Effector memory CD8-positive, alpha-beta T cell (primary cell): ENCODE measurements around the gene OPRD1.

Experiments
- ATAC-seq: fragments of 150-1000 bp; cut with Tn5 transposase; replicated peaks from 2 replicates; pipeline ENCODE4 v1.10.0; 2021; ENCODE audit warnings: mild to moderate bottlenecking, moderate library complexity
- DNase-seq, 3 experiments: peaks; one replicate each; pipeline ENCODE4 v3.0.0; 2021
- H3K27ac Mint-ChIP-seq, 2 donors: one replicate each; pipeline ENCODE4 v1.8.0; 2022; ENCODE audit warnings: mild to moderate bottlenecking in 2 of 2, mixed read lengths in 2 of 2, moderate library complexity in 2 of 2
- H3K27me3 Mint-ChIP-seq, 2 donors: one replicate each; pipeline ENCODE4 v1.8.0; 2022; ENCODE audit warnings: mixed read lengths in 2 of 2
- H3K36me3 Mint-ChIP-seq: one replicate; pipeline ENCODE4 v1.8.0; 2022; ENCODE audit warnings: mild to moderate bottlenecking, moderate library complexity, mixed read lengths; ENCODE audit not compliant: insufficient read depth
- H3K4me1 Mint-ChIP-seq, 2 donors: one replicate each; pipeline ENCODE4 v1.8.0; 2022; ENCODE audit warnings: low read depth in 2 of 2, mixed read lengths in 2 of 2
- H3K4me3 Mint-ChIP-seq, 2 donors: one replicate each; pipeline ENCODE4 v1.8.0; 2022; ENCODE audit warnings: mild to moderate bottlenecking in 2 of 2, mixed read lengths in 2 of 2, moderate library complexity in 2 of 2
- H3K9me3 Mint-ChIP-seq, 2 donors: one replicate each; pipeline ENCODE4 v1.8.0; 2022; ENCODE audit warnings: mixed read lengths in 2 of 2

The OPRD1 gene

GRCh38 chr1:28886731-28887418 lies 74.9 kb downstream of the OPRD1 start:
- Mint-ChIP-seq H3K36me3 (peaks cover 27% of the 10 kb centered on the region), H3K4me3 (peak overlapping the region; percentile 85 to 93), H3K9me3 (no peaks in the 10 kb centered on the region), H3K27me3 (no peaks in the 10 kb centered on the region), H3K27ac (peak overlapping the region; percentile 80 to 93), H3K4me1 (peaks cover 50 to 52% of the 10 kb centered on the region in 2 donors)
- DNase-seq (peak; percentile 88 to 89 (median 88)), ATAC-seq (peak; percentile 68)

GRCh38 chr1:28887419-28887834 lies 75.5 kb downstream of the OPRD1 start:
- DNase-seq (peak; percentile 62 to 66 (median 65)), ATAC-seq (peak; percentile 50)
- Mint-ChIP-seq H3K4me1 (peaks cover 46 to 48% of the 10 kb centered on the region in 2 donors), H3K4me3 (peak overlapping the region; percentile 86 to 93), H3K27me3 (no peaks in the 10 kb centered on the region), H3K27ac (peak overlapping the region; percentile 94 to 95), H3K36me3 (peaks cover 28% of the 10 kb centered on the region), H3K9me3 (no peaks in the 10 kb centered on the region)

GRCh38 chr1:28887835-28888682 lies 76.1 kb downstream of the OPRD1 start:
- Mint-ChIP-seq H3K27ac (peak overlapping the region; percentile 94 to 95), H3K9me3 (no peaks in the 10 kb centered on the region), H3K36me3 (peaks cover 31% of the 10 kb centered on the region), H3K4me1 (peaks cover 46 to 48% of the 10 kb centered on the region in 2 donors), H3K27me3 (no peaks in the 10 kb centered on the region), H3K4me3 (peak overlapping the region; percentile 86 to 93)
- DNase-seq (no peak), ATAC-seq (no peak)

GRCh38 chr1:28888915-28889314 lies 76.9 kb downstream of the OPRD1 start:
- H3K27me3 Mint-ChIP-seq: no peaks in the 10 kb centered on the region
- peak overlapping the region; percentile 94 to 95 for H3K27ac Mint-ChIP-seq
- H3K36me3 Mint-ChIP-seq: peaks cover 30% of the 10 kb centered on the region
- H3K4me1 Mint-ChIP-seq: peaks cover 46 to 55% of the 10 kb centered on the region in 2 donors
- H3K9me3 Mint-ChIP-seq: no peaks in the 10 kb centered on the region
- H3K4me3 Mint-ChIP-seq: peak overlapping the region; percentile 86 to 93
- DNase-seq: no peak
- ATAC-seq: no peak

GRCh38 chr1:28889357-28889756 lies 77.4 kb downstream of the OPRD1 start:
- H3K4me3 Mint-ChIP-seq: peak overlapping the region in 1 of 2 donors; percentile 86
- no peak for DNase-seq

GRCh38 chr1:28890435-28890834 lies 78.5 kb downstream of the OPRD1 start:
- Mint-ChIP-seq H3K27me3 (no peaks in the 10 kb centered on the region), H3K27ac (peak overlapping the region in 1 of 2 donors; percentile 81), H3K4me1 (peaks cover 40 to 48% of the 10 kb centered on the region in 2 donors), H3K36me3 (peaks cover 25% of the 10 kb centered on the region), H3K9me3 (no peaks in the 10 kb centered on the region), H3K4me3 (no peak overlapping the region)
- DNase-seq: no peak
- no peak for ATAC-seq

More at GRCh38 chr1:28889357-28889756, 77.4 kb downstream of the OPRD1 start:
- peaks cover 48 to 56% of the 10 kb centered on the region in 2 donors for H3K4me1 Mint-ChIP-seq
- H3K9me3 Mint-ChIP-seq: no peaks in the 10 kb centered on the region
- no peak for ATAC-seq
- peak overlapping the region; percentile 81 to 95 for H3K27ac Mint-ChIP-seq
- H3K36me3 Mint-ChIP-seq: peaks cover 26% of the 10 kb centered on the region
- H3K27me3 Mint-ChIP-seq: no peaks in the 10 kb centered on the region

GRCh38 chr1:28890836-28891235 lies 78.9 kb downstream of the OPRD1 start:
- no peak for DNase-seq
- Mint-ChIP-seq H3K27me3 (no peaks in the 10 kb centered on the region), H3K36me3 (peaks cover 25% of the 10 kb centered on the region), H3K27ac (no peak overlapping the region), H3K4me3 (no peak overlapping the region), H3K9me3 (no peaks in the 10 kb centered on the region), H3K4me1 (peaks cover 36 to 44% of the 10 kb centered on the region in 2 donors)
- ATAC-seq: no peak

- no peaks in the 10 kb centered on the region for H3K27me3 Mint-ChIP-seq
- H3K36me3 Mint-ChIP-seq: peaks cover 22% of the 10 kb centered on the region
- H3K27ac Mint-ChIP-seq: peak overlapping the region in 1 of 2 donors; percentile 75
- ATAC-seq (no peak), DNase-seq (no peak)
- no peaks in the 10 kb centered on the region for H3K9me3 Mint-ChIP-seq
- H3K4me1 Mint-ChIP-seq: peaks cover 33 to 41% of the 10 kb centered on the region in 2 donors
- H3K4me3 Mint-ChIP-seq: no peak overlapping the region
These were observed 79.3 kb downstream of the OPRD1 start for GRCh38 chr1:28891256-28891655.

- no peak overlapping the region for H3K4me3 Mint-ChIP-seq
- peaks cover 14% of the 10 kb centered on the region for H3K36me3 Mint-ChIP-seq
- H3K4me1 Mint-ChIP-seq: peaks cover 40 to 47% of the 10 kb centered on the region in 2 donors
- ATAC-seq (peak; percentile 58), DNase-seq (peak in 2 of 3 experiments; percentile 15 to 24)
- H3K27me3 Mint-ChIP-seq: no peaks in the 10 kb centered on the region
- H3K27ac Mint-ChIP-seq: peak overlapping the region; percentile 28 to 38
- H3K9me3 Mint-ChIP-seq: no peaks in the 10 kb centered on the region
These were observed 81.6 kb downstream of the OPRD1 start for GRCh38 chr1:28893403-28894102.

- Mint-ChIP-seq H3K27me3 (no peaks in the 10 kb centered on the region), H3K27ac (peak overlapping the region in 1 of 2 donors; percentile 92), H3K4me3 (no peak overlapping the region), H3K36me3 (peaks cover 14% of the 10 kb centered on the region), H3K4me1 (peaks cover 36 to 47% of the 10 kb centered on the region in 2 donors), H3K9me3 (no peaks in the 10 kb centered on the region)
- DNase-seq (no peak), ATAC-seq (no peak)
These were observed 82.8 kb downstream of the OPRD1 start for GRCh38 chr1:28894785-28895184.

- Mint-ChIP-seq H3K4me3 (no peak overlapping the region), H3K27ac (peak overlapping the region; percentile 33 to 92), H3K27me3 (no peaks in the 10 kb centered on the region), H3K36me3 (peaks cover 14% of the 10 kb centered on the region), H3K9me3 (no peaks in the 10 kb centered on the region), H3K4me1 (peaks cover 37 to 49% of the 10 kb centered on the region in 2 donors)
- ATAC-seq (no peak), DNase-seq (no peak)
These were observed 84.1 kb downstream of the OPRD1 start for GRCh38 chr1:28895896-28896608.

- no peak for ATAC-seq
- peaks cover 35 to 50% of the 10 kb centered on the region in 2 donors for H3K4me1 Mint-ChIP-seq
- H3K36me3 Mint-ChIP-seq: peaks cover 14% of the 10 kb centered on the region
- H3K9me3 Mint-ChIP-seq: no peaks in the 10 kb centered on the region
- H3K27ac Mint-ChIP-seq: peak overlapping the region; percentile 33 to 92
- no peak for DNase-seq
- no peaks in the 10 kb centered on the region for H3K27me3 Mint-ChIP-seq
- no peak overlapping the region for H3K4me3 Mint-ChIP-seq
These were observed 84.6 kb downstream of the OPRD1 start for GRCh38 chr1:28896609-28896986.

- H3K4me1 Mint-ChIP-seq: peaks cover 37 to 57% of the 10 kb centered on the region in 2 donors
- peak overlapping the region; percentile 33 to 92 for H3K27ac Mint-ChIP-seq
- H3K27me3 Mint-ChIP-seq: no peaks in the 10 kb centered on the region
- H3K9me3 Mint-ChIP-seq: no peaks in the 10 kb centered on the region
- ATAC-seq (no peak), DNase-seq (no peak)
- peaks cover 11% of the 10 kb centered on the region for H3K36me3 Mint-ChIP-seq
- H3K4me3 Mint-ChIP-seq: no peak overlapping the region
These were observed 85.8 kb downstream of the OPRD1 start for GRCh38 chr1:28897789-28898188.
